HS-5 (cell line): ENCODE results near the gene KLF13.

ENCODE experiments used
- DNase-seq: peaks from one replicate; pipeline ENCODE4 v3.0.0-alpha.2; 2012; ENCODE audit warnings: low read depth

KLF13 gene

GRCh38 chr15:31362886-31363285, 36.3 kb downstream of the KLF13 start:
- DNase-seq = no peak

GRCh38 chr15:31364301-31365031, 37.8 kb downstream of the KLF13 start:
- no peak for DNase-seq

GRCh38 chr15:31365032-31365654, 38.5 kb downstream of the KLF13 start:
- no peak for DNase-seq

- no peak for DNase-seq
Measured at GRCh38 chr15:31365655-31366127, 39.1 kb downstream of the KLF13 start.

GRCh38 chr15:31366169-31366734, 39.6 kb downstream of the KLF13 start:
- DNase-seq = no peak

GRCh38 chr15:31367021-31367729, 40.5 kb downstream of the KLF13 start:
- no peak for DNase-seq

- DNase-seq = no peak
Measured at GRCh38 chr15:31367730-31368344, 41.2 kb downstream of the KLF13 start.

GRCh38 chr15:31369727-31370126, 43.1 kb downstream of the KLF13 start:
- DNase-seq = no peak

- DNase-seq = no peak
Measured at GRCh38 chr15:31371520-31372240, 45.0 kb downstream of the KLF13 start.

- DNase-seq = no peak
Measured at GRCh38 chr15:31372635-31373091, 46.0 kb downstream of the KLF13 start.

GRCh38 chr15:31373096-31373865, 46.6 kb downstream of the KLF13 start:
- no peak for DNase-seq

GRCh38 chr15:31373970-31374369, 47.3 kb downstream of the KLF13 start:
- no peak for DNase-seq

- DNase-seq = no peak
Measured at GRCh38 chr15:31374489-31374888, 47.9 kb downstream of the KLF13 start.

GRCh38 chr15:31374986-31375385, 48.4 kb downstream of the KLF13 start:
- no peak for DNase-seq

- DNase-seq = no peak
Measured at GRCh38 chr15:31375772-31376171, 49.1 kb downstream of the KLF13 start.

- no peak for DNase-seq
Measured at GRCh38 chr15:31376511-31376910, 49.9 kb downstream of the KLF13 start.

- no peak for DNase-seq
Measured at GRCh38 chr15:31377030-31377429, 50.4 kb downstream of the KLF13 start.

- no peak for DNase-seq
Measured at GRCh38 chr15:31378363-31378903, 51.8 kb downstream of the KLF13 start.

GRCh38 chr15:31379042-31379441, 52.4 kb downstream of the KLF13 start:
- DNase-seq = no peak

GRCh38 chr15:31379577-31379976, 52.9 kb downstream of the KLF13 start:
- DNase-seq = no peak
